ENCODE data around the gene PSG7. TPM values are rescaled to one million over a fixed set of nuclear protein-coding genes. Genes with fewer than 3 reads are reported as not detected.

The PSG7 gene
- polyA plus RNA-seq, 3 donors from 2014 or later: not detected

Other genes starting within 250 kb of the PSG7 start
- not detected for gene PSG3, start 196.7 kb downstream of the PSG7 start, polyA plus RNA-seq
- gene PSG8, start 171.5 kb downstream of the PSG7 start, polyA plus RNA-seq: not detected
- gene PSG1, start 57.5 kb downstream of the PSG7 start, polyA plus RNA-seq: not detected
- not detected for gene PSG6, start 19.3 kb downstream of the PSG7 start, polyA plus RNA-seq
- gene PSG11, start 89.3 kb upstream of the PSG7 start, polyA plus RNA-seq: not detected
- gene PSG2, start 145.5 kb upstream of the PSG7 start, polyA plus RNA-seq: not detected
- not detected for gene PSG5, start 249.3 kb upstream of the PSG7 start, polyA plus RNA-seq